Sigmoid colon (tissue), 7 donors: ENCODE data around the gene NUP62. TPM values are rescaled to one million over a fixed set of nuclear protein-coding genes. Genes with fewer than 3 reads are reported as not detected.

Source experiments
- DNase-seq: peaks from one replicate; pipeline ENCODE4 v3.0.0-alpha.2; 2019
- H3K27ac ChIP-seq, 4 donors: fragments of 200-600 bp; sonication (generic); one replicate each; pipeline ENCODE4 v1.5.1; 2016 to 2019; ENCODE audit warnings: mild to moderate bottlenecking in 1 of 4
- H3K27me3 ChIP-seq, 3 donors: fragments of 200-600 bp; sonication (generic); one replicate each; pipeline ENCODE4 v1.5.1; 2019; ENCODE audit warnings: mild to moderate bottlenecking in 1 of 3
- H3K36me3 ChIP-seq, 4 donors: fragments of 200-600 bp; sonication (generic); one replicate each; pipeline ENCODE4 v1.5.1; 2016 to 2019
- H3K4me1 ChIP-seq, 4 donors: fragments of 200-600 bp; sonication (generic); one replicate each; pipeline ENCODE4 v1.5.1; 2017 to 2019
- H3K4me3 ChIP-seq, 4 donors: fragments of 200-600 bp; sonication (generic); one replicate each; pipeline ENCODE4 v1.5.1; 2017 to 2019; ENCODE audit warnings: mild to moderate bottlenecking in 2 of 4, moderate library complexity in 1 of 4
- H3K9me3 ChIP-seq, 4 donors: fragments of 200-600 bp in 3 of 4; sonication (generic) in 3 of 4; one replicate each; pipeline versions ENCODE4 v1.5.1 to v1.6.1; 2013 to 2019
- CTCF ChIP-seq, 4 experiments: fragments of 450-650 bp in 3 of 4; fragments of 200-600 bp in 1 of 4; IDR thresholded peaks; one replicate each; pipeline ENCODE4 v1.5.1; 2016 to 2019; ENCODE audit warnings: antibody characterized with exemption in 4 of 4, mild to moderate bottlenecking in 3 of 4, moderate library complexity in 2 of 4
- EP300 ChIP-seq, 4 donors: sonication (generic); formaldehyde crosslinking; IDR thresholded peaks; one replicate each; pipeline ENCODE4 v1.6.1; 2017; ENCODE audit warnings: antibody characterized with exemption in 4 of 4
- POLR2A ChIP-seq, 2 donors: fragments of 450-650 bp; IDR thresholded peaks; one replicate each; pipeline ENCODE4 v1.6.1; 2016; ENCODE audit warnings: antibody characterized with exemption in 2 of 2, mild to moderate bottlenecking in 2 of 2, moderate library complexity in 2 of 2
- POLR2AphosphoS5 ChIP-seq, 4 donors: sonication (generic); formaldehyde crosslinking; IDR thresholded peaks; one replicate each; pipeline ENCODE4 v1.6.1; 2017; ENCODE audit warnings: antibody characterized with exemption in 4 of 4
- WGBS, 2 donors: extraction: QIAGEN DNeasy Blood & Tissue Kit; methylation state at CpG; one replicate each; pipeline ENCODE4 v1.1.7; 2013; 5-methylcytosine and 5-hydroxymethylcytosine counted together
- intact Hi-C: fragments of 100-400 bp; cut with DNase I; formaldehyde crosslinking; loops from one replicate; pipeline ENCODE4 v1.15.1; 2023
- polyA plus RNA-seq, 3 donors: library from polyadenylated mRNA; stranded (reverse); fragments of 200-250 nt; gene quantifications; one replicate each; pipeline ENCODE4 v1.2.3, GENCODE V29; 2013
- total RNA-seq, 4 donors: library from RNA; depleted of rRNA; stranded (reverse); fragments of >200 nt; gene quantifications; one replicate each; pipeline ENCODE4 v1.1.0, GENCODE V29; 2016
- donor health status: healthy with polysubstance abuse.
- donor health status: Bipolar disorder and iron deficiency.
- donor health status: healthy.

NUP62 gene
- total and polyA plus RNA-seq, 7 donors, result 10.2 to 42.6 (median 25.7) TPM

DNA sequence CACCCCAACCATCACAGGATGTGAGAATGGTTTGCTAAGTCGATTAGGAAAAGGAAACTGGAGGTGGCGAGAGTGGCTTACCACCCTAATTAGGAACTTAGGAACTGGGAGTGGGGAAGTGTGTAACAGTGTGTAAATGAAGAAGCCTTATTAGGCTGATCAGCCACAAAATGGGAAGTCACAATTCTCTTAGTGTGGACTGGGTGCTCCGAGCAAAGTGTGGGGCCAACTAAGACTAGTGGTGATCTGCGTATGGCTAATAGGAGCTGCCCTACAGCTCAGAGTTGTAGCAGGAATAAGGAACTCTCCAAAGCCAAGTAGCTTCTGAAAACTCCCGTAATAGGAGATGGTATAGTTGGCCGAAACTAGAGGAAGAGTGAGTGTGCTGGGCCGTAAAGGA is 24.1 kb upstream of the NUP62 start:
- peak overlapping the region in 2 of 4 donors; percentile 38 to 46 for H3K27ac ChIP-seq
- 64 to 84% methylated on average over 7 of the region's 7 CpGs for WGBS, 2 donors
- H3K4me3 ChIP-seq, result no peak overlapping the region
- peaks cover 0 to 18% (median 0%) of the 10 kb centered on the region in 3 donors for H3K27me3 ChIP-seq
- no peak for DNase-seq
- peaks cover 0 to 49% (median 38%) of the 10 kb centered on the region in 4 donors for H3K4me1 ChIP-seq
- no peak for TF ChIP-seq CTCF (IDR thresholded peaks at IDR 0.05)
- TF ChIP-seq POLR2AphosphoS5 (IDR thresholded peaks at IDR 0.05), result no peak
- TF ChIP-seq EP300 (IDR thresholded peaks at IDR 0.05), result no peak
- TF ChIP-seq POLR2A (IDR thresholded peaks at IDR 0.05), result no peak
- no peaks in the 10 kb centered on the region for H3K36me3 ChIP-seq
- no peaks in the 10 kb centered on the region for H3K9me3 ChIP-seq
- intact Hi-C loops, result no loop called here

- DNase-seq, result no peak
Observed at GRCh38 chr19:49952906-49953305, 23.6 kb upstream of the NUP62 start.

GRCh38 chr19:49952479-49952836 is 23.2 kb upstream of the NUP62 start:
- no peak for DNase-seq
- Histone ChIP-seq H3K27ac (peak overlapping the region in 2 of 4 donors; percentile 2 to 38), H3K36me3 (no peaks in the 10 kb centered on the region), H3K27me3 (peaks cover 0 to 10% (median 0%) of the 10 kb centered on the region in 3 donors), H3K4me1 (peaks cover 0 to 49% (median 38%) of the 10 kb centered on the region in 4 donors), H3K4me3 (no peak overlapping the region), H3K9me3 (no peaks in the 10 kb centered on the region)
- intact Hi-C loops, result no loop called here
- no peak for TF ChIP-seq POLR2AphosphoS5 (IDR thresholded peaks at IDR 0.05)
- no peak for TF ChIP-seq CTCF (IDR thresholded peaks at IDR 0.05)

More at GRCh38 chr19:49952906-49953305, 23.6 kb upstream of the NUP62 start:
- no peak for TF ChIP-seq EP300 (IDR thresholded peaks at IDR 0.05)
- no peak for TF ChIP-seq CTCF (IDR thresholded peaks at IDR 0.05)
- no peak for TF ChIP-seq POLR2A (IDR thresholded peaks at IDR 0.05)
- TF ChIP-seq POLR2AphosphoS5 (IDR thresholded peaks at IDR 0.05), result no peak
- Histone ChIP-seq H3K4me3 (no peak overlapping the region), H3K27me3 (peaks cover 0 to 14% (median 0%) of the 10 kb centered on the region in 3 donors), H3K27ac (peak overlapping the region in 2 of 4 donors; percentile 4 to 38), H3K9me3 (no peaks in the 10 kb centered on the region), H3K4me1 (peaks cover 0 to 49% (median 38%) of the 10 kb centered on the region in 4 donors), H3K36me3 (no peaks in the 10 kb centered on the region)
- 55 to 72% methylated on average over 13 of the region's 13 CpGs for WGBS, 2 donors
- intact Hi-C loops, result no loop called here

- intact Hi-C loops, result no loop called here
Observed at GRCh38 chr19:49951806-49952478, 22.6 kb upstream of the NUP62 start.

More at GRCh38 chr19:49951806-49952478, 22.6 kb upstream of the NUP62 start:
- no peaks in the 10 kb centered on the region for H3K9me3 ChIP-seq
- H3K27ac ChIP-seq, result peak overlapping the region in 2 of 4 donors; percentile 2 to 38
- peaks cover 0 to 7% (median 0%) of the 10 kb centered on the region in 3 donors for H3K27me3 ChIP-seq
- H3K4me1 ChIP-seq, result peaks cover 0 to 49% (median 38%) of the 10 kb centered on the region in 4 donors
- H3K36me3 ChIP-seq, result no peaks in the 10 kb centered on the region
- no peak for DNase-seq
- H3K4me3 ChIP-seq, result no peak overlapping the region
- 82% methylated on average over 9 of the region's 9 CpGs for WGBS, 2 donors
- TF ChIP-seq CTCF (IDR thresholded peaks at IDR 0.05) (no peak), POLR2A (IDR thresholded peaks at IDR 0.05) (no peak), POLR2AphosphoS5 (IDR thresholded peaks at IDR 0.05) (no peak), EP300 (IDR thresholded peaks at IDR 0.05) (no peak)
